SK-N-SH (cell line): ENCODE measurements around the gene LARGE1. TPM values are rescaled to one million over a fixed set of nuclear protein-coding genes. Genes with fewer than 3 reads are reported as not detected.

ENCODE experiments used
- CTCF ChIA-PET: fragments of 300-600, 350-600 bp; formaldehyde crosslinking; extraction: SDS; loops from one replicate; lab custom pipeline; 2021; lab: Yijun Ruan, JAX
- POLR2A ChIA-PET: fragments of 350-600 bp; sonication (Branson Sonifier 250); formaldehyde crosslinking; extraction: SDS; loops from one replicate; lab custom pipeline; 2020; ENCODE audit warnings: antibody characterized with exemption, inconsistent platforms; lab: Yijun Ruan, JAX
- DNase-seq: peaks from one replicate; pipeline ENCODE4 v3.0.0; 2012
- H2AFZ ChIP-seq: fragments of 200-600 bp; sonication (generic); 2 replicates; pipeline ENCODE4 v1.8.1; 2016; ENCODE audit warnings: antibody characterized with exemption, mild to moderate bottlenecking, low read depth
- H3F3A ChIP-seq: fragments of 200-600 bp; sonication (generic); replicated peaks from 2 replicates; pipeline ENCODE3; 2016; ENCODE audit warnings: antibody characterized with exemption, mild to moderate bottlenecking; ENCODE audit not compliant: insufficient read depth
- H3K27ac ChIP-seq, 2 experiments: fragments of 200-500 bp in 1 of 2; fragments of 200-600 bp in 1 of 2; sonication (Bioruptor generic) in 1 of 2; sonication (generic), shearing (Covaris generic) in 1 of 2; 2 replicates each; pipeline versions ENCODE4 v1.5.1 to v1.6.1; 2014 to 2016; ENCODE audit warnings: low read depth in 2 of 2, inconsistent platforms in 1 of 2, low read length in 1 of 2, mild to moderate bottlenecking in 1 of 2, mixed read lengths in 1 of 2
- H3K27me3 ChIP-seq: fragments of 200-600 bp; sonication (generic), shearing (Covaris generic); 2 replicates; pipeline ENCODE4 v1.6.1; 2016; ENCODE audit warnings: mixed run types; ENCODE audit not compliant: insufficient read depth
- H3K36me3 ChIP-seq, 2 experiments: fragments of 200-500 bp in 1 of 2; fragments of 200-600 bp in 1 of 2; sonication (Bioruptor generic) in 1 of 2; sonication (generic) in 1 of 2; replicated peaks in 1 of 2; 2 replicates each; pipeline versions ENCODE3 to v1.5.1; 2014 to 2016; ENCODE audit warnings: low read length in 1 of 2, mild to moderate bottlenecking in 1 of 2; ENCODE audit not compliant: insufficient read depth in 2 of 2, control insufficient read depth in 1 of 2
- H3K4me1 ChIP-seq, 2 experiments: fragments of 200-500 bp in 1 of 2; fragments of 200-600 bp in 1 of 2; sonication (Bioruptor generic) in 1 of 2; sonication (generic), shearing (Covaris generic) in 1 of 2; 2 replicates each; pipeline versions ENCODE4 v1.5.1 to v1.6.1; 2014 to 2016; ENCODE audit warnings: low read depth in 1 of 2, low read length in 1 of 2, mixed run types in 1 of 2; ENCODE audit not compliant: insufficient read depth in 2 of 2, control insufficient read depth in 1 of 2
- H3K4me2 ChIP-seq: fragments of 200-600 bp; sonication (generic), shearing (Covaris generic); 2 replicates; pipeline ENCODE4 v1.6.1; 2017; ENCODE audit warnings: mixed run types
- H3K4me3 ChIP-seq, 2 experiments: fragments of 200-500 bp in 1 of 2; fragments of 200-600 bp in 1 of 2; sonication (Bioruptor generic) in 1 of 2; sonication (generic), shearing (Covaris generic) in 1 of 2; 2 replicates each; pipeline versions ENCODE4 v1.5.1 to v1.8.1; 2014 to 2016; ENCODE audit warnings: low read depth in 2 of 2, inconsistent platforms in 1 of 2, low read length in 1 of 2, mild to moderate bottlenecking in 1 of 2, mixed read lengths in 1 of 2, moderate library complexity in 1 of 2
- H3K79me2 ChIP-seq: fragments of 200-600 bp; sonication (generic); 2 replicates; pipeline ENCODE4 v1.8.1; 2017; ENCODE audit warnings: mild to moderate bottlenecking; ENCODE audit not compliant: insufficient read depth
- H3K9ac ChIP-seq: fragments of 200-600 bp; sonication (generic); 2 replicates; pipeline ENCODE4 v1.6.1; 2017; ENCODE audit warnings: mixed run types
- H3K9me2 ChIP-seq: fragments of 200-600 bp; sonication (generic); 2 replicates; pipeline ENCODE4 v1.6.1; 2017; ENCODE audit warnings: mixed run types
- H3K9me3 ChIP-seq: fragments of 200-600 bp; sonication (generic); 2 replicates; pipeline ENCODE4 v1.6.1; 2017; ENCODE audit warnings: mixed run types, mild to moderate bottlenecking, moderate library complexity
- H4K20me1 ChIP-seq: fragments of 200-600 bp; sonication (generic); 2 replicates; pipeline ENCODE4 v1.6.1; 2017; ENCODE audit warnings: mild to moderate bottlenecking, mixed run types; ENCODE audit not compliant: insufficient read depth
- FOSL2 ChIP-seq: IDR thresholded peaks from 2 replicates; pipeline ENCODE4 v1.4.0; 2012; ENCODE audit warnings: low read depth, mild to moderate bottlenecking, moderate library complexity, borderline replicate concordance
- GABPA ChIP-seq: IDR thresholded peaks from 2 replicates; pipeline ENCODE4 v1.4.0; 2012; ENCODE audit warnings: low read depth, mild to moderate bottlenecking
- MXI1 ChIP-seq: IDR thresholded peaks from 2 replicates; pipeline ENCODE4 v1.6.1; 2012; ENCODE audit warnings: mild to moderate bottlenecking, low read depth, low read length, improper control_type of control experiment
- RCOR1 ChIP-seq: fragments of 150-350 bp; IDR thresholded peaks from 2 replicates; pipeline ENCODE4 v1.6.1; 2017; ENCODE audit warnings: antibody characterized with exemption, low read length
- RFX5 ChIP-seq: IDR thresholded peaks from 2 replicates; pipeline ENCODE4 v1.6.1; 2012; ENCODE audit warnings: mild to moderate bottlenecking, improper control_type of control experiment, low read length
- TEAD4 ChIP-seq: IDR thresholded peaks from 2 replicates; pipeline ENCODE4 v1.4.0; 2012; ENCODE audit warnings: mild to moderate bottlenecking, borderline replicate concordance; ENCODE audit not compliant: insufficient read depth
- WGBS: methylation state at CpG from one replicate; pipeline ENCODE4 v1.1.6; 2017; ENCODE audit warnings: low lambda C conversion rate; 5-methylcytosine and 5-hydroxymethylcytosine counted together
- polyA plus RNA-seq, 3 experiments: library from polyadenylated mRNA; depleted of rRNA; stranded (reverse); fragments of >200 nt; gene quantifications; 2 replicates each; pipeline ENCODE4 v1.2.3, GENCODE V29; 2012
- TF ChIP-seq, protein P1 (sequence below): fragments of 200-600 bp; sonication (generic); IDR thresholded peaks from 2 replicates; pipeline ENCODE4 v1.6.1; 2017; ENCODE audit warnings: antibody characterized with exemption, mild to moderate bottlenecking, moderate library complexity
- TF ChIP-seq, protein P2 (sequence below): fragments of 150-350 bp; IDR thresholded peaks from 2 replicates; pipeline ENCODE4 v1.6.1; 2016; ENCODE audit warnings: mild to moderate bottlenecking, low read depth, low read length
- TF ChIP-seq, protein P3 (sequence below): fragments of 150-350 bp; IDR thresholded peaks from 2 replicates; pipeline ENCODE4 v1.6.1; 2017; ENCODE audit warnings: antibody characterized with exemption, low read length, low read depth, borderline replicate concordance

The LARGE1 gene
- polyA plus RNA-seq, 1 of the 3 experiments (the other 2 are of a cell fraction): 1.1 TPM

DNA sequence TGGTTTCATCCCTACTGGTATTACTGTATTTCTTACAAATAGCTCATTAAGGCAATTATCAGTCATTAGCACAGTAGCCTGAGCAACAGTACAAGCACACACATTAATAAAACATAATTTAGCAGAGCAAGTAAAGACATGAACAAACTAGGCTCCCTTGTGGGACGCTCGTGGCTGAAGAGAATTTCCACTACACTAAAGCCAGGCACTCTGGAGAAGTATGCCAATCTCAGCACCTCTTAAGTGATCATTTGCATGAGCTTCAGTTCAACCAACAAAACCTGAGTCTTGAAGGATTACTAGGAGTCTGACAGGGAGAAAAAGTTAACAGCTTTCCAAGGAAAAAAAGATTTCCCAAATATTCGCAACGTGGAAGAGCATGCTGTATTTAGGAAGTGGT lies 109.1 kb downstream of the LARGE1 start:
- H3F3A ChIP-seq: no peaks in the 10 kb centered on the region
- no peak overlapping the region for H3K27ac ChIP-seq
- H3K9ac ChIP-seq: no peak overlapping the region
- DNase-seq: no peak
- POLR2A ChIA-PET: no interaction called here
- 46% methylated on average over 4 of the region's 4 CpGs for WGBS
- H3K4me1 ChIP-seq: no peaks in the 10 kb centered on the region
- no peak overlapping the region for H3K4me2 ChIP-seq
- H3K9me3 ChIP-seq: peaks cover 4% of the 10 kb centered on the region; the same call in 1 of the 2 replicates
- H3K4me3 ChIP-seq: no peak overlapping the region
- TF ChIP-seq, protein P1, sequence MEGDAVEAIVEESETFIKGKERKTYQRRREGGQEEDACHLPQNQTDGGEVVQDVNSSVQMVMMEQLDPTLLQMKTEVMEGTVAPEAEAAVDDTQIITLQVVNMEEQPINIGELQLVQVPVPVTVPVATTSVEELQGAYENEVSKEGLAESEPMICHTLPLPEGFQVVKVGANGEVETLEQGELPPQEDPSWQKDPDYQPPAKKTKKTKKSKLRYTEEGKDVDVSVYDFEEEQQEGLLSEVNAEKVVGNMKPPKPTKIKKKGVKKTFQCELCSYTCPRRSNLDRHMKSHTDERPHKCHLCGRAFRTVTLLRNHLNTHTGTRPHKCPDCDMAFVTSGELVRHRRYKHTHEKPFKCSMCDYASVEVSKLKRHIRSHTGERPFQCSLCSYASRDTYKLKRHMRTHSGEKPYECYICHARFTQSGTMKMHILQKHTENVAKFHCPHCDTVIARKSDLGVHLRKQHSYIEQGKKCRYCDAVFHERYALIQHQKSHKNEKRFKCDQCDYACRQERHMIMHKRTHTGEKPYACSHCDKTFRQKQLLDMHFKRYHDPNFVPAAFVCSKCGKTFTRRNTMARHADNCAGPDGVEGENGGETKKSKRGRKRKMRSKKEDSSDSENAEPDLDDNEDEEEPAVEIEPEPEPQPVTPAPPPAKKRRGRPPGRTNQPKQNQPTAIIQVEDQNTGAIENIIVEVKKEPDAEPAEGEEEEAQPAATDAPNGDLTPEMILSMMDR: no peak
- TF ChIP-seq GABPA (no peak), TEAD4 (no peak), RFX5 (no peak), RCOR1 (no peak), FOSL2 (no peak), MXI1 (no peak)
- TF ChIP-seq, protein P2, sequence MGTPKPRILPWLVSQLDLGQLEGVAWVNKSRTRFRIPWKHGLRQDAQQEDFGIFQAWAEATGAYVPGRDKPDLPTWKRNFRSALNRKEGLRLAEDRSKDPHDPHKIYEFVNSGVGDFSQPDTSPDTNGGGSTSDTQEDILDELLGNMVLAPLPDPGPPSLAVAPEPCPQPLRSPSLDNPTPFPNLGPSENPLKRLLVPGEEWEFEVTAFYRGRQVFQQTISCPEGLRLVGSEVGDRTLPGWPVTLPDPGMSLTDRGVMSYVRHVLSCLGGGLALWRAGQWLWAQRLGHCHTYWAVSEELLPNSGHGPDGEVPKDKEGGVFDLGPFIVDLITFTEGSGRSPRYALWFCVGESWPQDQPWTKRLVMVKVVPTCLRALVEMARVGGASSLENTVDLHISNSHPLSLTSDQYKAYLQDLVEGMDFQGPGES: no peak
- TF ChIP-seq, protein P3, sequence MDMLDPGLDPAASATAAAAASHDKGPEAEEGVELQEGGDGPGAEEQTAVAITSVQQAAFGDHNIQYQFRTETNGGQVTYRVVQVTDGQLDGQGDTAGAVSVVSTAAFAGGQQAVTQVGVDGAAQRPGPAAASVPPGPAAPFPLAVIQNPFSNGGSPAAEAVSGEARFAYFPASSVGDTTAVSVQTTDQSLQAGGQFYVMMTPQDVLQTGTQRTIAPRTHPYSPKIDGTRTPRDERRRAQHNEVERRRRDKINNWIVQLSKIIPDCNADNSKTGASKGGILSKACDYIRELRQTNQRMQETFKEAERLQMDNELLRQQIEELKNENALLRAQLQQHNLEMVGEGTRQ: no peak
- TF ChIP-seq, all 33 proteins: peak for 0
- Histone ChIP-seq H3K9me2 (no peaks in the 10 kb centered on the region), H3K27me3 (no peaks in the 10 kb centered on the region), H3K79me2 (no peaks in the 10 kb centered on the region), H4K20me1 (no peaks in the 10 kb centered on the region), H2AFZ (no peak overlapping the region), H3K36me3 (no peaks in the 10 kb centered on the region)
- CTCF ChIA-PET: interaction anchor here (0.7 to 1.9 kb wide), 2 partner anchors 11 to 41 kb away, joined by 3 to 7 read pairs; no protein-coding TSS in a partner anchor

DNA sequence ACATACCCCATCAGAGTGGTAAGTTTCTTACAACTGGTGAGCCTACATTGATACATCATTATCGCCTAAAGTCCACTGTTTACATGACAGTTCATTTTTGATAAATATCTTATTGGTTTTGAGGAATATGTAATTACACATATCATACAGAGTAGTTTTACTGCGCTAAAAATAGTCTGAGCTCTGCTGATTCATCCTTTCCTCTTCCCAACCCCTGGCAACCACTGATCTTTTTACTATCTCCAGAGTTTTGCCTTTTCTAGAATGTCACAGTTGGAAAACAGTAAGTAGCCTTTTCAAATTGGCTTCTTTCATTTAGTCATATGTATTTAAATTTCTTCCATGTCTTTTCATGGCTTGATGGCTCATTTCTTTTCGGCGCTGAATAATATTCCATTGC lies 112.8 kb downstream of the LARGE1 start:
- CTCF ChIA-PET: interaction anchor here (1.0 kb wide), 1 partner anchor 30 kb away, joined by 3 read pairs; no protein-coding TSS in a partner anchor
- Histone ChIP-seq H3K36me3 (no peaks in the 10 kb centered on the region), H3K4me2 (no peak overlapping the region)
- no peak for TF ChIP-seq TEAD4
- TF ChIP-seq, all 33 proteins: peak for 0
- POLR2A ChIA-PET: no interaction called here
- Histone ChIP-seq H3K9ac (no peak overlapping the region), H3K27ac (no peak overlapping the region), H3K4me3 (no peak overlapping the region), H3K4me1 (no peaks in the 10 kb centered on the region), H3K79me2 (no peaks in the 10 kb centered on the region), H3K9me2 (no peaks in the 10 kb centered on the region), H4K20me1 (no peaks in the 10 kb centered on the region), H2AFZ (no peak overlapping the region), H3K9me3 (no peaks in the 10 kb centered on the region; the same call in 1 of the 2 replicates), H3K27me3 (no peaks in the 10 kb centered on the region), H3F3A (no peaks in the 10 kb centered on the region)
- no peak for DNase-seq
- WGBS: 70% methylated on average over 4 of the region's 4 CpGs
